Activated T-helper 1 cell treated with anti-CD3 and anti-CD28 coated beads, Interleukin-12 subunit alpha, Interleukin-12 subunit beta, Interleukin-2, Interleukin-4 antibody, amounts not matched to agents 30 ng/mL and 10 ng/mL and 1 ng/mL, durations not matched to agents 14 hours and 24 hours and 36 hours (primary cell): ENCODE data around the gene PHETA2. TPM values are rescaled to one million over a fixed set of nuclear protein-coding genes. Genes with fewer than 3 reads are reported as not detected.

Experiments
- DNase-seq: peaks from one replicate; pipeline ENCODE4 v3.0.0; 2021; ENCODE audit warnings: low spot score
- H3K27ac Mint-ChIP-seq: one replicate; pipeline ENCODE4 v1.8.0; 2021; ENCODE audit warnings: mild to moderate bottlenecking, mixed read lengths
- H3K27me3 Mint-ChIP-seq: one replicate; pipeline ENCODE4 v1.8.0; 2022; ENCODE audit warnings: mild to moderate bottlenecking, moderate library complexity, mixed read lengths; ENCODE audit not compliant: insufficient read depth
- H3K36me3 Mint-ChIP-seq: one replicate; pipeline ENCODE4 v1.8.0; 2021; ENCODE audit warnings: low read depth, mixed read lengths
- H3K4me1 Mint-ChIP-seq: one replicate; pipeline ENCODE4 v1.8.0; 2021; ENCODE audit warnings: low read depth, mixed read lengths
- H3K4me3 Mint-ChIP-seq: one replicate; pipeline ENCODE4 v1.8.0; 2021; ENCODE audit warnings: mild to moderate bottlenecking, moderate library complexity, mixed read lengths
- H3K9me3 Mint-ChIP-seq: one replicate; pipeline ENCODE4 v1.8.0; 2021; ENCODE audit warnings: mixed read lengths
- intact Hi-C: fragments of 100-400 bp; cut with micrococcal nuclease; formaldehyde crosslinking; loops from one replicate; pipeline ENCODE4 v1.15.1; 2024
- total RNA-seq: library from RNA; stranded (reverse); gene quantifications from 2 replicates; pipeline ENCODE4 v1.2.3, GENCODE V29; 2022

PHETA2 gene
- 5.6 and 5.9 TPM in 2 replicates for total RNA-seq

- Mint-ChIP-seq H3K27me3 (peaks cover 2% of the 10 kb centered on the region), H3K9me3 (no peaks in the 10 kb centered on the region), H3K27ac (peak within 1 kb of the TSS; percentile 68), H3K4me3 (peak within 1 kb of the TSS; percentile 77), H3K4me1 (peaks cover 39% of the 10 kb centered on the region), H3K36me3 (no peaks in the 10 kb centered on the region)
- intact Hi-C loops = loop anchor here (1.0 to 10.0 kb wide), 5 partner anchors 76 to 629 kb away; partner anchors contain the start of genes DESI1, SNU13, TOB2 and WBP2NL
- DNase-seq = peak; percentile 57
Observed at GRCh38 chr22:42074132-42074811, at the start of gene PHETA2. Gene PHETA2, plus strand, starts transcription at chr22:42074248. Its CDS starts 3,046 bp downstream, at chr22:42077294.

- peaks cover 11% of the 10 kb centered on the region for H3K36me3 Mint-ChIP-seq
- no peak overlapping the region for H3K4me3 Mint-ChIP-seq
- intact Hi-C loops = no loop called here
- H3K4me1 Mint-ChIP-seq = peaks cover 29% of the 10 kb centered on the region
- no peaks in the 10 kb centered on the region for H3K27me3 Mint-ChIP-seq
- H3K9me3 Mint-ChIP-seq = peaks cover 4% of the 10 kb centered on the region
- no peak for DNase-seq
- H3K27ac Mint-ChIP-seq = no peak overlapping the region
Observed at GRCh38 chr22:42025421-42025820, 48.6 kb upstream of the PHETA2 start.

GRCh38 chr22:42026705-42027104, 47.3 kb upstream of the PHETA2 start:
- Mint-ChIP-seq H3K27ac (no peak overlapping the region), H3K4me3 (no peak overlapping the region), H3K36me3 (peaks cover 8% of the 10 kb centered on the region), H3K9me3 (peaks cover 4% of the 10 kb centered on the region), H3K4me1 (peaks cover 35% of the 10 kb centered on the region), H3K27me3 (no peaks in the 10 kb centered on the region)
- DNase-seq = no peak
- intact Hi-C loops = no loop called here

- DNase-seq = no peak
- Mint-ChIP-seq H3K9me3 (peaks cover 25% of the 10 kb centered on the region), H3K4me1 (peaks cover 40% of the 10 kb centered on the region), H3K36me3 (peaks cover 19% of the 10 kb centered on the region), H3K27ac (no peak overlapping the region), H3K27me3 (peaks cover 4% of the 10 kb centered on the region), H3K4me3 (no peak overlapping the region)
- intact Hi-C loops = no loop called here
Observed at GRCh38 chr22:42033263-42034181, 40.5 kb upstream of the PHETA2 start.

- intact Hi-C loops = no loop called here
- H3K4me3 Mint-ChIP-seq = no peak overlapping the region
- peaks cover 29% of the 10 kb centered on the region for H3K9me3 Mint-ChIP-seq
- H3K4me1 Mint-ChIP-seq = peaks cover 36% of the 10 kb centered on the region
- no peak for DNase-seq
- no peak overlapping the region for H3K27ac Mint-ChIP-seq
- peaks cover 4% of the 10 kb centered on the region for H3K27me3 Mint-ChIP-seq
- H3K36me3 Mint-ChIP-seq = peaks cover 19% of the 10 kb centered on the region
Observed at GRCh38 chr22:42035256-42035655, 38.8 kb upstream of the PHETA2 start.

- no peak overlapping the region for H3K4me3 Mint-ChIP-seq
- intact Hi-C loops = no loop called here
- H3K27ac Mint-ChIP-seq = no peak overlapping the region
- H3K9me3 Mint-ChIP-seq = peaks cover 48% of the 10 kb centered on the region
- peaks cover 28% of the 10 kb centered on the region for H3K36me3 Mint-ChIP-seq
- no peak for DNase-seq
- peaks cover 15% of the 10 kb centered on the region for H3K4me1 Mint-ChIP-seq
- peaks cover 4% of the 10 kb centered on the region for H3K27me3 Mint-ChIP-seq
Observed at GRCh38 chr22:42039271-42039670, 34.8 kb upstream of the PHETA2 start.

- Mint-ChIP-seq H3K27ac (no peak overlapping the region), H3K27me3 (peaks cover 4% of the 10 kb centered on the region), H3K4me3 (no peak overlapping the region), H3K9me3 (peaks cover 37% of the 10 kb centered on the region), H3K4me1 (peaks cover 6% of the 10 kb centered on the region), H3K36me3 (peaks cover 23% of the 10 kb centered on the region)
- intact Hi-C loops = no loop called here
- DNase-seq = no peak
Observed at GRCh38 chr22:42041784-42042183, 32.3 kb upstream of the PHETA2 start.

- Mint-ChIP-seq H3K9me3 (peaks cover 3% of the 10 kb centered on the region), H3K27me3 (no peaks in the 10 kb centered on the region), H3K4me1 (peaks cover 4% of the 10 kb centered on the region), H3K4me3 (no peak overlapping the region), H3K27ac (no peak overlapping the region), H3K36me3 (peaks cover under 1% of the 10 kb centered on the region)
- no peak for DNase-seq
- intact Hi-C loops = no loop called here
Observed at GRCh38 chr22:42050641-42051180, 23.3 kb upstream of the PHETA2 start.

GRCh38 chr22:42052765-42053164, 21.3 kb upstream of the PHETA2 start:
- Mint-ChIP-seq H3K9me3 (peaks cover 21% of the 10 kb centered on the region), H3K36me3 (peaks cover 11% of the 10 kb centered on the region), H3K4me1 (peaks cover 4% of the 10 kb centered on the region), H3K27me3 (no peaks in the 10 kb centered on the region), H3K27ac (no peak overlapping the region), H3K4me3 (no peak overlapping the region)
- intact Hi-C loops = no loop called here
- no peak for DNase-seq

- Mint-ChIP-seq H3K4me1 (peaks cover 4% of the 10 kb centered on the region), H3K36me3 (peaks cover 41% of the 10 kb centered on the region), H3K4me3 (no peak overlapping the region), H3K27ac (no peak overlapping the region), H3K9me3 (peaks cover 34% of the 10 kb centered on the region), H3K27me3 (no peaks in the 10 kb centered on the region)
- intact Hi-C loops = no loop called here
- DNase-seq = no peak
Observed at GRCh38 chr22:42056757-42057511, 17.1 kb upstream of the PHETA2 start.

- no peak for DNase-seq
- Mint-ChIP-seq H3K9me3 (peaks cover 34% of the 10 kb centered on the region), H3K36me3 (peaks cover 63% of the 10 kb centered on the region)
Observed at GRCh38 chr22:42060489-42060888, 13.6 kb upstream of the PHETA2 start.

GRCh38 chr22:42061041-42061440, 13.0 kb upstream of the PHETA2 start:
- peaks cover 28% of the 10 kb centered on the region for H3K9me3 Mint-ChIP-seq
- H3K4me1 Mint-ChIP-seq = peaks cover 7% of the 10 kb centered on the region
- intact Hi-C loops = no loop called here
- peaks cover 63% of the 10 kb centered on the region for H3K36me3 Mint-ChIP-seq
- no peak overlapping the region for H3K27ac Mint-ChIP-seq
- H3K4me3 Mint-ChIP-seq = no peak overlapping the region
- no peak for DNase-seq
- no peaks in the 10 kb centered on the region for H3K27me3 Mint-ChIP-seq

More at GRCh38 chr22:42060489-42060888, 13.6 kb upstream of the PHETA2 start:
- Mint-ChIP-seq H3K4me3 (no peak overlapping the region), H3K4me1 (peaks cover 7% of the 10 kb centered on the region), H3K27ac (no peak overlapping the region), H3K27me3 (no peaks in the 10 kb centered on the region)
- intact Hi-C loops = no loop called here
